K562 (cell line): ENCODE measurements around the gene PGPEP1. TPM values are rescaled to one million over a fixed set of nuclear protein-coding genes. Genes with fewer than 3 reads are reported as not detected.
A peak's percentile ranks its signal among the peaks of the same experiment; 100 is the strongest.

ENCODE experiments used
- CEBPB ChIP-seq: fragments of 450-650 bp; IDR thresholded peaks from 2 replicates; pipeline ENCODE4 v1.6.1; 2016; ENCODE audit warnings: missing genetic modification characterization, missing compliant biosample characterization
- CXXC5 ChIP-seq: fragments of 250-450 bp; sonication (Bioruptor Pico); IDR thresholded peaks from 2 replicates; pipeline ENCODE4 v1.8.0; 2022; ENCODE audit warnings: inconsistent platforms, mild to moderate bottlenecking, moderate library complexity
- JUND ChIP-seq, 2 experiments: IDR thresholded peaks; 2 replicates in 1 of 2; 3 replicates in 1 of 2; pipeline ENCODE4 v1.6.1; 2011; ENCODE audit warnings: borderline replicate concordance in 2 of 2, low read depth in 2 of 2, low read length in 2 of 2, improper control_type of control experiment in 1 of 2, missing biosample characterization in 1 of 2, missing genetic modification characterization in 1 of 2, missing genetic modification reagents in 1 of 2
- LARP7 ChIP-seq: fragments of 450-650 bp; IDR thresholded peaks from 2 replicates; pipeline ENCODE4 v1.6.1; 2016
- PHB ChIP-seq: fragments of 250-450 bp; sonication (Bioruptor Pico); IDR thresholded peaks from 2 replicates; pipeline ENCODE4 v1.5.0; 2021
- PHF8 ChIP-seq: fragments of 200-600 bp; sonication (generic); IDR thresholded peaks from 2 replicates; pipeline ENCODE4 v1.6.1; 2012; ENCODE audit warnings: mixed run types, mild to moderate bottlenecking, inconsistent platforms, low read length, moderate library complexity, borderline replicate concordance
- PRMT5 ChIP-seq: sonication (generic); formaldehyde crosslinking; IDR thresholded peaks from 2 replicates; pipeline ENCODE4 v1.5.0; 2020; ENCODE audit warnings: missing genetic modification reagents
- SMAD3 ChIP-seq: fragments of 450-650 bp; formaldehyde crosslinking; conservative IDR thresholded peaks from 2 replicates; pipeline ENCODE4 v1.4.0; 2020; ENCODE audit warnings: mild to moderate bottlenecking
- TARDBP ChIP-seq: fragments of 450-650 bp; IDR thresholded peaks from 2 replicates; pipeline ENCODE4 v1.6.1; 2016
- ZNF143 ChIP-seq: sonication (generic); formaldehyde crosslinking; IDR thresholded peaks from 2 replicates; pipeline ENCODE4 v1.9.0; 2022; ENCODE audit warnings: mild to moderate bottlenecking, missing genetic modification reagents
- ZNF324 ChIP-seq: fragments of 250-450 bp; sonication (Bioruptor Pico); IDR thresholded peaks from 2 replicates; pipeline ENCODE4 v1.4.0; 2020; ENCODE audit warnings: mild to moderate bottlenecking
- ZNF778 ChIP-seq: fragments of 450-650 bp; formaldehyde crosslinking; IDR thresholded peaks from 2 replicates; pipeline ENCODE4 v1.4.0; 2020; ENCODE audit warnings: mild to moderate bottlenecking, moderate library complexity
- polyA plus RNA-seq, 8 experiments: library from polyadenylated mRNA; depleted of rRNA in 4 of 8; stranded (reverse) in 5 of 8; unstranded in 3 of 8; fragments of >200 nt; fragmentation: Nextera tagmentation in 2 of 8; fragmentation: Illumina TruSeq in 1 of 8; extraction: Ambion mirVana in 2 of 8; extraction: Trizol in 1 of 8; gene quantifications; 2 replicates each; pipeline versions ENCODE4 v1.2.1 to v1.2.3, GENCODE V29; 2011 to 2014; ENCODE audit warnings: inconsistent platforms in 1 of 8, missing spikeins in 1 of 8
- total RNA-seq, 7 experiments: library from RNA; depleted of rRNA in 6 of 7; stranded (reverse); fragments of >200 nt in 6 of 7; fragmentation: Illumina TruSeq in 2 of 7; extraction: Trizol in 2 of 7; gene quantifications; 2 replicates each; pipeline versions ENCODE4 v1.2.1 to v1.2.3, GENCODE V29; 2011 to 2021; ENCODE audit warnings: low replicate concordance in 1 of 7
- TF ChIP-seq, protein P1 (sequence below): fragments of 250-450 bp; sonication (Bioruptor Pico); IDR thresholded peaks from 2 replicates; pipeline ENCODE4 v1.8.0; 2022; ENCODE audit warnings: moderate library complexity, mild to moderate bottlenecking, inconsistent platforms
- TF ChIP-seq, protein P2 (sequence below): fragments of 450-650 bp; formaldehyde crosslinking; conservative IDR thresholded peaks from 2 replicates; pipeline ENCODE4 v1.4.0; 2022; ENCODE audit warnings: mild to moderate bottlenecking, missing genetic modification characterization
- TF ChIP-seq, protein P3 (sequence below), 2 experiments: fragments of 450-650 bp; IDR thresholded peaks; 2 replicates each; pipeline ENCODE4 v1.6.1; 2016; ENCODE audit warnings: mild to moderate bottlenecking in 2 of 2, borderline replicate concordance in 1 of 2, low read depth in 1 of 2, moderate library complexity in 1 of 2
- TF ChIP-seq, protein P4 (sequence below): fragments of 450-650 bp; formaldehyde crosslinking; IDR thresholded peaks from 2 replicates; pipeline ENCODE4 v1.4.0; 2022; ENCODE audit warnings: mild to moderate bottlenecking, moderate library complexity

The PGPEP1 gene
- total and polyA plus RNA-seq, 9 of the 15 experiments (the other 6 are each of a cell fraction or from before 2014, with no cell fraction given) = 10.0 to 69.6 (median 33.5) TPM

DNA sequence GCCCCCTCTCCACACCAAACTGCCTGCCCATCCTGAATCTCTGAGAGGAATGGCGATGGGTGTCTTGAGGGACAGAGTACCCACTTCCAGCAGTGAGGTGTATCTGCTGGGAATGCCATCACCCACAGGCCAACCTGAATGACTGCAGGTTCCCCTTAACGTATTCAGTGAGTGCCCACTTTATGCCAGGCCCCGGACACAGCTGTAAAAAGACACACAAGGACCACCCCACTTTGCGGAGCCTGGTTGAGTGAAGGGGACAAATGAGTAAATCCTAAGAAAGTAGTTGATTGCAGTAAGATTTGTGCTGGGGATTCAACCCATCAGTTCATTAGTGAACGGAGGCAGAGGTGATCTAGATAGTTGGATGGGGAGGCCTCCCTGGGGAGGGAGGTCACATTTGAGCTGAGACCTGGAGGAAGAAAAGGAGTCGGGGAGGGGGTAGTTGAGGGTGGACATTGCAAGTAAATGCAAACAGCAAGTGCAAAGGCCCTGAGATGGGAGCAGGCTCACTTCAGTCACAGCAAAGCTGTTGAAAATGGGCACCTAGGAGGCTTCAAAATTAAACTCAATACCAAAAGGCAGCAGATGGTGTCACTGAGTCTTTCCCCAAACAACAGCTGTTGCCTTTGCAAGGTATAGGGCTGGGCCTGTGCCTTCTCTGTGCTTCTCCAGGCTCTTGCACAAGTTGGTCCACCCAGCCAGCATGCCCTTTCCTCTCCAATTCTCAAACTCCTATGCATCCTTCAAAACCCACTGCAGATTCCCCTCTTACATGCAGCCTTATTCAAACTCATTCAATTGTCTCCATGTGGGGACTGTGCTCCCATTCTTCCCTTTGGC is 49.9 kb downstream of the PGPEP1 start (continued):
- TF ChIP-seq ZNF778 (CRISPR knock-in tag) (no peak), CXXC5 (CRISPR knock-in tag) (peak; percentile 22; the same call in 1 of the 2 replicates), SMAD3 (CRISPR knock-in tag) (peak; percentile 18; the same call in 1 of the 2 replicates), PHF8 (no peak), JUND (IDR thresholded peaks at IDR 0.05; ENCODE audit: borderline replicate concordance, low read depth, low read length) (no peak), JUND (tag; IDR thresholded peaks at IDR 0.05; ENCODE audit: borderline replicate concordance, low read depth, low read length) (no peak), ZNF324 (CRISPR knock-in tag) (0 out of 2 replicates have a peak, but pooled peaks have one; percentile 40), TARDBP (no peak), PRMT5 (CRISPR knock-in tag) (no peak), PHB (CRISPR knock-in tag) (peak; percentile 7; the same call in 1 of the 2 replicates), CEBPB (tag) (peak; percentile 43), ZNF143 (CRISPR knock-in tag) (no peak), LARP7 (no peak)
- TF ChIP-seq, protein P1, sequence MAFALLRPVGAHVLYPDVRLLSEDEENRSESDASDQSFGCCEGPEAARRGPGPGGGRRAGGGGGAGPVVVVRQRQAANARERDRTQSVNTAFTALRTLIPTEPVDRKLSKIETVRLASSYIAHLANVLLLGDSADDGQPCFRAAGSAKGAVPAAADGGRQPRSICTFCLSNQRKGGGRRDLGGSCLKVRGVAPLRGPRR (CRISPR knock-in tag) = no peak
- TF ChIP-seq, protein P2, sequence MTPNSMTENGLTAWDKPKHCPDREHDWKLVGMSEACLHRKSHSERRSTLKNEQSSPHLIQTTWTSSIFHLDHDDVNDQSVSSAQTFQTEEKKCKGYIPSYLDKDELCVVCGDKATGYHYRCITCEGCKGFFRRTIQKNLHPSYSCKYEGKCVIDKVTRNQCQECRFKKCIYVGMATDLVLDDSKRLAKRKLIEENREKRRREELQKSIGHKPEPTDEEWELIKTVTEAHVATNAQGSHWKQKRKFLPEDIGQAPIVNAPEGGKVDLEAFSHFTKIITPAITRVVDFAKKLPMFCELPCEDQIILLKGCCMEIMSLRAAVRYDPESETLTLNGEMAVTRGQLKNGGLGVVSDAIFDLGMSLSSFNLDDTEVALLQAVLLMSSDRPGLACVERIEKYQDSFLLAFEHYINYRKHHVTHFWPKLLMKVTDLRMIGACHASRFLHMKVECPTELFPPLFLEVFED (CRISPR knock-in tag) = peak; percentile 94
- TF ChIP-seq, protein P3, sequence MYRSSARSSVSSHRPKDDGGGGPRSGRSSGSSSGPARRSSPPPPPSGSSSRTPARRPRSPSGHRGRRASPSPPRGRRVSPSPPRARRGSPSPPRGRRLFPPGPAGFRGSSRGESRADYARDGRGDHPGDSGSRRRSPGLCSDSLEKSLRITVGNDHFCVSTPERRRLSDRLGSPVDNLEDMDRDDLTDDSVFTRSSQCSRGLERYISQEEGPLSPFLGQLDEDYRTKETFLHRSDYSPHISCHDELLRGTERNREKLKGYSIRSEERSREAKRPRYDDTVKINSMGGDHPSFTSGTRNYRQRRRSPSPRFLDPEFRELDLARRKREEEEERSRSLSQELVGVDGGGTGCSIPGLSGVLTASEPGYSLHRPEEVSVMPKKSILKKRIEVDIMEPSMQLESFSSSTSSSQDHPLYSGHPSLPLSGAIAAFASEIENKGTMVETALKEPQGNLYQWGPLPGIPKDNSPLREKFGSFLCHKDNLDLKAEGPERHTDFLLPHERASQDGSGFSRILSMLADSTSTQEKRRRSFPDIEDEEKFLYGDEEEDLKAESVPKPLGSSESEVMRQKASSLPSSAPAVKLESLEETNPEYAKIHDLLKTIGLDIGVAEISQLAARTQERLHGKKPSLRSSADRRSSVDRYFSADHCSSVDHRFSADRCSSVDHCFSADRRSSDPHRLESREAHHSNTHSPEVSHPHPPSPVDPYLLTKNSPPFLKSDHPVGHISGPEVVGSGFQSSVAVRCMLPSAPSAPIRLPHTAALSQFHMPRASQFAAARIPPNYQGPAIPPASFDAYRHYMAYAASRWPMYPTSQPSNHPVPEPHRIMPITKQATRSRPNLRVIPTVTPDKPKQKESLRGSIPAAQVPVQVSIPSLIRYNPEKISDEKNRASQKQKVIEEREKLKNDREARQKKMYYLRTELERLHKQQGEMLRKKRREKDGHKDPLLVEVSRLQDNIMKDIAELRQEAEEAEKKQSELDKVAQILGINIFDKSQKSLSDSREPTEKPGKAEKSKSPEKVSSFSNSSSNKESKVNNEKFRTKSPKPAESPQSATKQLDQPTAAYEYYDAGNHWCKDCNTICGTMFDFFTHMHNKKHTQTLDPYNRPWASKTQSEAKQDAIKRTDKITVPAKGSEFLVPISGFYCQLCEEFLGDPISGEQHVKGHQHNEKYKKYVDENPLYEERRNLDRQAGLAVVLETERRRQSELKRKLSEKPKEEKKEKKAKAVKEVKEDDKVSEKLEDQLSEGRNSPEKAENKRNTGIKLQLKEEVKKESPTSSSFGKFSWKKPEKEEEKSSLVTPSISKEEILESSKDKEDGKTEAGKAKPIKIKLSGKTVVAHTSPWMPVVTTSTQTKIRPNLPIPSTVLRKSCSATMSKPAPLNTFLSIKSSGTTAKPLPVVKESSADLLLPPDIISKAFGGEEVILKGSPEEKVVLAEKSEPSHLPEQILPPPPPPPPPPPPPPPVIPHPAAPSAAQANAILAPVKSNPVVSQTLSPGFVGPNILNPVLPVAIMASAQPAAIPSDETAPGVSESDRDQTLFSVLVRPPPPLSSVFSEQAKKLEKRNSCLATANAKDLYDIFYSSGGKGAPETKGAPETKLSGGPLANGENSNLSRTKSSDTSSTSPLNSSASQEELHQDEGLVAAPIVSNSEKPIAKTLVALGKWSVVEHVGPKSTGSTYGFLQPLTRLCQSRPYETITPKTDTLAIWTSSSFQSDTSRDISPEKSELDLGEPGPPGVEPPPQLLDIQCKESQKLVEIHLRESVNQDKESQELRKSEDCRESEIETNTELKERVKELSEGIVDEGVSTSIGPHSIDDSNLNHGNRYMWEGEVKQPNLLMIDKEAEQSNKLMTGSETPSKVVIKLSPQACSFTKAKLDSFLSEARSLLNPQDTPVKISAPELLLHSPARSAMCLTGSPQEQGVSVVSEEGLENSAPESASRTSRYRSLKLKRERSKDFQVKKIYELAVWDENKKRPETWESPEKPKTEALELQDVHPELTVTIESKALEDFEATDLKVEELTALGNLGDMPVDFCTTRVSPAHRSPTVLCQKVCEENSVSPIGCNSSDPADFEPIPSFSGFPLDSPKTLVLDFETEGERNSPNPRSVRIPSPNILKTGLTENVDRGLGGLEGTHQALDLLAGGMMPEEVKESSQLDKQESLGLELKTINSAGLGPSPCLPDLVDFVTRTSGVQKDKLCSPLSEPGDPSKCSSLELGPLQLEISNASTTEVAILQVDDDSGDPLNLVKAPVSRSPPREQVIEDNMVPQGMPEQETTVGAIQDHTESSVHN (IDR thresholded peaks at IDR 0.05; ENCODE audit: borderline replicate concordance in 1 of 2, low read depth in 1 of 2) = no peak
- TF ChIP-seq, protein P4, sequence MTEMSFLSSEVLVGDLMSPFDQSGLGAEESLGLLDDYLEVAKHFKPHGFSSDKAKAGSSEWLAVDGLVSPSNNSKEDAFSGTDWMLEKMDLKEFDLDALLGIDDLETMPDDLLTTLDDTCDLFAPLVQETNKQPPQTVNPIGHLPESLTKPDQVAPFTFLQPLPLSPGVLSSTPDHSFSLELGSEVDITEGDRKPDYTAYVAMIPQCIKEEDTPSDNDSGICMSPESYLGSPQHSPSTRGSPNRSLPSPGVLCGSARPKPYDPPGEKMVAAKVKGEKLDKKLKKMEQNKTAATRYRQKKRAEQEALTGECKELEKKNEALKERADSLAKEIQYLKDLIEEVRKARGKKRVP (CRISPR knock-in tag) = peak; percentile 19; the same call in 1 of the 2 replicates
